K562 (cell line): ENCODE results near the gene YIPF2. TPM values are rescaled to one million over a fixed set of nuclear protein-coding genes. Genes with fewer than 3 reads are reported as not detected.

ENCODE experiments used
- BRD9 ChIP-seq: fragments of 450-650 bp; IDR thresholded peaks from 2 replicates; pipeline ENCODE4 v1.6.1; 2018; ENCODE audit warnings: low read depth; ENCODE audit not compliant: partially characterized antibody
- CBX5 ChIP-seq: IDR thresholded peaks from 2 replicates; pipeline ENCODE4 v1.6.1; 2014; ENCODE audit warnings: low read depth, borderline replicate concordance
- KDM5B ChIP-seq: fragments of 200-600 bp; sonication (generic); IDR thresholded peaks from 2 replicates; pipeline ENCODE4 v1.6.1; 2012; ENCODE audit warnings: low read depth, mild to moderate bottlenecking, moderate library complexity, low read length, control low read depth, inconsistent platforms; ENCODE audit not compliant: insufficient replicate concordance
- L3MBTL2 ChIP-seq: fragments of 450-650 bp; IDR thresholded peaks from 2 replicates; pipeline ENCODE4 v1.6.1; 2016; ENCODE audit warnings: mild to moderate bottlenecking, moderate library complexity
- NR2C1 ChIP-seq, 2 experiments: fragments of 450-650 bp; IDR thresholded peaks; 2 replicates each; pipeline ENCODE4 v1.6.1; 2017; ENCODE audit warnings: mild to moderate bottlenecking in 2 of 2, antibody characterized with exemption in 1 of 2, inconsistent platforms in 1 of 2, missing compliant biosample characterization in 1 of 2, missing genetic modification characterization in 1 of 2
- POLR2AphosphoS2 ChIP-seq: IDR thresholded peaks from 2 replicates; pipeline ENCODE4 v1.6.1; 2012; ENCODE audit warnings: low read length, improper control_type of control experiment
- SMARCA5 ChIP-seq: fragments of 450-650 bp; IDR thresholded peaks from 2 replicates; pipeline ENCODE4 v1.6.1; 2016
- TAL1 ChIP-seq: fragments of 450-650 bp; IDR thresholded peaks from 2 replicates; pipeline ENCODE4 v1.6.1; 2016; ENCODE audit warnings: mild to moderate bottlenecking
- ZBTB11 ChIP-seq, 3 experiments: fragments of 200-800 bp in 1 of 3; fragments of 250-450 bp in 1 of 3; fragments of 450-650 bp in 1 of 3; sonication (Bioruptor Pico) in 1 of 3; sonication (Bioruptor generic) in 1 of 3; formaldehyde crosslinking in 1 of 3; IDR thresholded peaks; 2 replicates each; pipeline versions ENCODE4 v1.6.1 to v1.8.0; 2016 to 2022; ENCODE audit warnings: mild to moderate bottlenecking in 2 of 3, missing genetic modification characterization in 2 of 3, missing compliant biosample characterization in 1 of 3, moderate library complexity in 1 of 3
- ZFPM2 ChIP-seq: fragments of 250-450 bp; sonication (Bioruptor Pico); IDR thresholded peaks from 2 replicates; pipeline ENCODE4 v1.5.1; 2022; ENCODE audit warnings: mild to moderate bottlenecking
- ZNF165 ChIP-seq: fragments of 250-450 bp; sonication (Bioruptor Pico); IDR thresholded peaks from 2 replicates; pipeline ENCODE4 v1.4.0; 2020; ENCODE audit warnings: borderline replicate concordance
- polyA plus RNA-seq, 8 experiments: library from polyadenylated mRNA; depleted of rRNA in 4 of 8; stranded (reverse) in 5 of 8; unstranded in 3 of 8; fragments of >200 nt; fragmentation: Nextera tagmentation in 2 of 8; fragmentation: Illumina TruSeq in 1 of 8; extraction: Ambion mirVana in 2 of 8; extraction: Trizol in 1 of 8; gene quantifications; 2 replicates each; pipeline versions ENCODE4 v1.2.1 to v1.2.3, GENCODE V29; 2011 to 2014; ENCODE audit warnings: inconsistent platforms in 1 of 8, missing spikeins in 1 of 8
- total RNA-seq, 7 experiments: library from RNA; depleted of rRNA in 6 of 7; stranded (reverse); fragments of >200 nt in 6 of 7; fragmentation: Illumina TruSeq in 2 of 7; extraction: Trizol in 2 of 7; gene quantifications; 2 replicates each; pipeline versions ENCODE4 v1.2.1 to v1.2.3, GENCODE V29; 2011 to 2021; ENCODE audit warnings: low replicate concordance in 1 of 7
- TF ChIP-seq, protein P1 (sequence below): fragments of 200-400 bp; formaldehyde crosslinking; IDR thresholded peaks from 2 replicates; pipeline ENCODE4 v1.6.1; 2017; ENCODE audit warnings: mild to moderate bottlenecking, low read depth, low read length, moderate library complexity
- TF ChIP-seq, protein P2 (sequence below): fragments of 250-450 bp; sonication (Bioruptor Pico); IDR thresholded peaks from 2 replicates; pipeline ENCODE4 v1.8.0; 2021; ENCODE audit warnings: borderline replicate concordance, mild to moderate bottlenecking, moderate library complexity; ENCODE audit not compliant: poor library complexity, severe bottlenecking
- TF ChIP-seq, protein P3 (sequence below): sonication (generic); formaldehyde crosslinking; IDR thresholded peaks from 2 replicates; pipeline ENCODE4 v1.8.0; 2022; ENCODE audit warnings: mild to moderate bottlenecking, missing genetic modification reagents

YIPF2 gene
- total and polyA plus RNA-seq, 9 of the 15 experiments (the other 6 are each of a cell fraction or from before 2014, with no cell fraction given), result 1.3 to 65.2 (median 31.6) TPM

DNA sequence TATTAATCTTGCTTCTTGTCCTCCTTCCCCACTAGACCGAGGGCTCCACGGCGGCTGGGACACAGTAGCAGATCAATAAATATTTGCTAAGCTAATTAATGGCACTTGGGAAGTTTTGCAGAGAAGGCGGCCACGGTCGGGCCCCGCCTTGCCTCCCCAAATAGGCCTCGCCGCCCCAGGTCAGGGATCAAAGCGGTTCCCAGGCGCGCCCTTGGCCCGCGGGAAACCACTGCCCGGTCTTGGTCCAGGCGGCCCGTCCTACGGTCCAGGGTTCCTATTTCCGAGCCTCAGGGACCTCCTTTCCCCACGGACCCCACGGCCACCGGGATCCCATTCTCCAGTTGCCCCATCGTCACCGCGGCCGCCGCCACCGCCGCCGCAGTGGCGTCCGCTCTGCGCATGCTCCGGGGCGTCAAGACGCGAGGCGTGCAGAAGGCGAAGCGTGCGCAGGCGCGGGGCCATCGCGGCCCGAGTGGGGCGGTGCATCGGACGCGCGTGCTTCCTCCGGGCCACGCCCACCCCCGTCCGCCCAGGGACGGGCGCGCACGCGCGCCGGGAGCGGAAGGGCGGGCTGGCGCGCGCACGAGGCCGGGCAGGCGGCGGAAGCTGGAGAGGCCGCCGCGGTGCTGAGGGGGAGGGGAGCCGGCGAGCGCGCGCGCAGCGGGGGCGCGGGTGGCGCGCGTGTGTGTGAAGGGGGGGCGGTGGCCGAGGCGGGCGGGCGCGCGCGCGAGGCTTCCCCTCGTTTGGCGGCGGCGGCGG is 32.1 kb upstream of the YIPF2 start, which contains the start of gene SMARCA4 (continued):
- TF ChIP-seq, protein P1, sequence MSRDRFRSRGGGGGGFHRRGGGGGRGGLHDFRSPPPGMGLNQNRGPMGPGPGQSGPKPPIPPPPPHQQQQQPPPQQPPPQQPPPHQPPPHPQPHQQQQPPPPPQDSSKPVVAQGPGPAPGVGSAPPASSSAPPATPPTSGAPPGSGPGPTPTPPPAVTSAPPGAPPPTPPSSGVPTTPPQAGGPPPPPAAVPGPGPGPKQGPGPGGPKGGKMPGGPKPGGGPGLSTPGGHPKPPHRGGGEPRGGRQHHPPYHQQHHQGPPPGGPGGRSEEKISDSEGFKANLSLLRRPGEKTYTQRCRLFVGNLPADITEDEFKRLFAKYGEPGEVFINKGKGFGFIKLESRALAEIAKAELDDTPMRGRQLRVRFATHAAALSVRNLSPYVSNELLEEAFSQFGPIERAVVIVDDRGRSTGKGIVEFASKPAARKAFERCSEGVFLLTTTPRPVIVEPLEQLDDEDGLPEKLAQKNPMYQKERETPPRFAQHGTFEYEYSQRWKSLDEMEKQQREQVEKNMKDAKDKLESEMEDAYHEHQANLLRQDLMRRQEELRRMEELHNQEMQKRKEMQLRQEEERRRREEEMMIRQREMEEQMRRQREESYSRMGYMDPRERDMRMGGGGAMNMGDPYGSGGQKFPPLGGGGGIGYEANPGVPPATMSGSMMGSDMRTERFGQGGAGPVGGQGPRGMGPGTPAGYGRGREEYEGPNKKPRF, result no peak
- TF ChIP-seq, protein P2, sequence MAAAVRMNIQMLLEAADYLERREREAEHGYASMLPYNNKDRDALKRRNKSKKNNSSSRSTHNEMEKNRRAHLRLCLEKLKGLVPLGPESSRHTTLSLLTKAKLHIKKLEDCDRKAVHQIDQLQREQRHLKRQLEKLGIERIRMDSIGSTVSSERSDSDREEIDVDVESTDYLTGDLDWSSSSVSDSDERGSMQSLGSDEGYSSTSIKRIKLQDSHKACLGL (CRISPR knock-in tag), result no peak
- TF ChIP-seq, protein P3, sequence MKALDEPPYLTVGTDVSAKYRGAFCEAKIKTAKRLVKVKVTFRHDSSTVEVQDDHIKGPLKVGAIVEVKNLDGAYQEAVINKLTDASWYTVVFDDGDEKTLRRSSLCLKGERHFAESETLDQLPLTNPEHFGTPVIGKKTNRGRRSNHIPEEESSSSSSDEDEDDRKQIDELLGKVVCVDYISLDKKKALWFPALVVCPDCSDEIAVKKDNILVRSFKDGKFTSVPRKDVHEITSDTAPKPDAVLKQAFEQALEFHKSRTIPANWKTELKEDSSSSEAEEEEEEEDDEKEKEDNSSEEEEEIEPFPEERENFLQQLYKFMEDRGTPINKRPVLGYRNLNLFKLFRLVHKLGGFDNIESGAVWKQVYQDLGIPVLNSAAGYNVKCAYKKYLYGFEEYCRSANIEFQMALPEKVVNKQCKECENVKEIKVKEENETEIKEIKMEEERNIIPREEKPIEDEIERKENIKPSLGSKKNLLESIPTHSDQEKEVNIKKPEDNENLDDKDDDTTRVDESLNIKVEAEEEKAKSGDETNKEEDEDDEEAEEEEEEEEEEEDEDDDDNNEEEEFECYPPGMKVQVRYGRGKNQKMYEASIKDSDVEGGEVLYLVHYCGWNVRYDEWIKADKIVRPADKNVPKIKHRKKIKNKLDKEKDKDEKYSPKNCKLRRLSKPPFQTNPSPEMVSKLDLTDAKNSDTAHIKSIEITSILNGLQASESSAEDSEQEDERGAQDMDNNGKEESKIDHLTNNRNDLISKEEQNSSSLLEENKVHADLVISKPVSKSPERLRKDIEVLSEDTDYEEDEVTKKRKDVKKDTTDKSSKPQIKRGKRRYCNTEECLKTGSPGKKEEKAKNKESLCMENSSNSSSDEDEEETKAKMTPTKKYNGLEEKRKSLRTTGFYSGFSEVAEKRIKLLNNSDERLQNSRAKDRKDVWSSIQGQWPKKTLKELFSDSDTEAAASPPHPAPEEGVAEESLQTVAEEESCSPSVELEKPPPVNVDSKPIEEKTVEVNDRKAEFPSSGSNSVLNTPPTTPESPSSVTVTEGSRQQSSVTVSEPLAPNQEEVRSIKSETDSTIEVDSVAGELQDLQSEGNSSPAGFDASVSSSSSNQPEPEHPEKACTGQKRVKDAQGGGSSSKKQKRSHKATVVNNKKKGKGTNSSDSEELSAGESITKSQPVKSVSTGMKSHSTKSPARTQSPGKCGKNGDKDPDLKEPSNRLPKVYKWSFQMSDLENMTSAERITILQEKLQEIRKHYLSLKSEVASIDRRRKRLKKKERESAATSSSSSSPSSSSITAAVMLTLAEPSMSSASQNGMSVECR (CRISPR knock-in tag), result peak; percentile 3; the same call in 1 of the 2 replicates
- TF ChIP-seq TAL1 (0 out of 2 replicates have a peak, but pooled peaks have one; percentile 2), KDM5B (peak; percentile 87), L3MBTL2 (peak; percentile 97), NR2C1 (IDR thresholded peaks at IDR 0.05) (no peak), NR2C1 (tag; IDR thresholded peaks at IDR 0.05) (0 out of 2 replicates have a peak, but pooled peaks have one; percentile 22), BRD9 (no peak), CBX5 (no peak), POLR2AphosphoS2 (no peak), ZNF165 (CRISPR knock-in tag) (no peak), ZBTB11 (CRISPR knock-in tag; IDR thresholded peaks at IDR 0.05) (peak in 1 of 3 experiments; percentile 95; a peak in 2 of 6 replicates), SMARCA5 (no peak), ZFPM2 (CRISPR knock-in tag) (no peak; the same call in 1 of the 2 replicates)
